GM12801 (cell line): ENCODE data around the gene NOS1AP.

Source experiments
- TF ChIP-seq, protein P1 (sequence below): IDR thresholded peaks from one replicate; pipeline ENCODE4 v1.5.1; 2011; ENCODE audit warnings: control low read depth; ENCODE audit not compliant: insufficient read length; ENCODE audit errors: extremely low read depth

The NOS1AP gene

DNA sequence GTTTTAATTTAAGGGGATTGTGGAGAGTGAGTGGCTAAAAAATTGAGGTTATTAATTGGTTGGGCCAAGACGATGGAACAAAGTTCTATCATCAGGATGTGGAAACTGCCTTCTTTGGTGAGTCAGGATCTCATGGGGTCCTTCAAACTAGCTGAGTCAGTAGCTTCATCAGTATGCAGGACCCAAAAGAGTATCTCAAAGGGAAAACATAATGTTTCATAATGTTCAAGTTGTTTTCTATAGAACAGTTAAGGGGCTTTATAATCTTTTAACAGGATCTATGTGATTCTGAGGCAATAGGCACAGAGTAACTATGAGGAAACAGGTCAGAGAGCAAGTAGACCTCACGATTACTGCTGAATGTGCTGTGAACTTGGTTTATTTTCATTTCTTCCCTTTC is 42.6 kb upstream of the NOS1AP start:
- TF ChIP-seq, protein P1, sequence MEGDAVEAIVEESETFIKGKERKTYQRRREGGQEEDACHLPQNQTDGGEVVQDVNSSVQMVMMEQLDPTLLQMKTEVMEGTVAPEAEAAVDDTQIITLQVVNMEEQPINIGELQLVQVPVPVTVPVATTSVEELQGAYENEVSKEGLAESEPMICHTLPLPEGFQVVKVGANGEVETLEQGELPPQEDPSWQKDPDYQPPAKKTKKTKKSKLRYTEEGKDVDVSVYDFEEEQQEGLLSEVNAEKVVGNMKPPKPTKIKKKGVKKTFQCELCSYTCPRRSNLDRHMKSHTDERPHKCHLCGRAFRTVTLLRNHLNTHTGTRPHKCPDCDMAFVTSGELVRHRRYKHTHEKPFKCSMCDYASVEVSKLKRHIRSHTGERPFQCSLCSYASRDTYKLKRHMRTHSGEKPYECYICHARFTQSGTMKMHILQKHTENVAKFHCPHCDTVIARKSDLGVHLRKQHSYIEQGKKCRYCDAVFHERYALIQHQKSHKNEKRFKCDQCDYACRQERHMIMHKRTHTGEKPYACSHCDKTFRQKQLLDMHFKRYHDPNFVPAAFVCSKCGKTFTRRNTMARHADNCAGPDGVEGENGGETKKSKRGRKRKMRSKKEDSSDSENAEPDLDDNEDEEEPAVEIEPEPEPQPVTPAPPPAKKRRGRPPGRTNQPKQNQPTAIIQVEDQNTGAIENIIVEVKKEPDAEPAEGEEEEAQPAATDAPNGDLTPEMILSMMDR = no peak

DNA sequence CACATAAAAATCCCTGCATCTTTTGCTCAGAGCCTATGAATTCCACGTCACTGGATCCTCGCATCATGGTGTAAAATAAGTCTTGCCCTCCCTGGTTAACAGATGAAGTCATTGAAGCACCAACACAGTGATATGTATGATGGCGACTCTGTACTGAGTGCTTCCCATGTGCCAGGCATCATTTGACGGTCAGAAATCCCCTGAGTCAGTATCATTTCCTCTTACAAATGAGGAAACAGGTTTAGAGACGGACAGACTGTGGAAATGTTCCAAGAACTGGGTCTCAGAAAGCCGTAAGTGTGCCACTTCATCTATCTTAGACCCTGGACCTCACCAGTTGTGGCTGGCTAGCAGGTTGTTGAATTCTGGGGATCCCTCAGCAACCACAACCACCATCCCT is 40.8 kb upstream of the NOS1AP start:
- TF ChIP-seq, protein P1 = no peak

DNA sequence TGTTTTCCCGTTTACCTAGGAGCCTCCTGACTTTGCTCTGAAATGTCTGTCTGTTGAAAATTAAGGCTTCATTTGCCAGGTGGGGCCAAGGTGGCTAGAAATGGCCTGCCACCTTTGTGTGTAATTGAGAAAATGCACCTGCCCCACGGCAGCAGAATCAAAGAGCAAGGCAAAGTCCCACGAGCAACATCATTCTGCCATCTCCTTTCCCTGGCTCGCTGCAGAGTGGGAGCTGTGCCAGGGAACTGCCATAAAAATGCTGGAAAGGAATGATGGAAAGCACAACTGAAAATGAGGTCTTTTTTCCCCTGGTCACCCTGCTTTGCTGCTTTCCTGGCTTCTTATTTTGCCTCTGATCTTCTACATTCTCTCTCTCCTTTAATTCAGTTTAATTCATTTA is 40.3 kb upstream of the NOS1AP start:
- TF ChIP-seq, protein P1 = no peak

DNA sequence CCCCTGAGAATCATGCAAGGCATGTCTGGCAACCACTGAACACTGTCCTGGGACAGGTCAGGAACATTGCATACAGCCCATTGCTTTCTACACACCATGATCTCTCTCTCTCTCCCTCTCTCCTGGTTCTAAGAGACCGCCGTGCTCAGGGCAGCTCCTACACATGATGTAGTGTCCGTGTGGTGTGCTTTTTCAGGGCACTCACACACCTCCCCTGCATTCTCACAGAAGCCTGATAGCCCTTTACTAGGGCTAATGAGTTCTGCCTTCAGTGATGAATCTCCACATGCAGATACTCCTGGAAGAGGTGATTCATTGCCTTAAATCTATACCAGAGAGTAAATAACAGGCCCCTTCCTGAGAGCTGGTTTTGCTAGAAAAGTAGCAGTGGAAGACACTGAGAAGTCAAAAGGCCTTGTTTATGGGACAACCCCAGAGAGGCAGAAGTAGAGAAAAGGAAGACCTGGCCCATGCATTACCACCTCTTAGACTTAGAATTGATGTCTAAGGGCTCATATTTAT is 38.7 kb upstream of the NOS1AP start:
- TF ChIP-seq, protein P1 = no peak

DNA sequence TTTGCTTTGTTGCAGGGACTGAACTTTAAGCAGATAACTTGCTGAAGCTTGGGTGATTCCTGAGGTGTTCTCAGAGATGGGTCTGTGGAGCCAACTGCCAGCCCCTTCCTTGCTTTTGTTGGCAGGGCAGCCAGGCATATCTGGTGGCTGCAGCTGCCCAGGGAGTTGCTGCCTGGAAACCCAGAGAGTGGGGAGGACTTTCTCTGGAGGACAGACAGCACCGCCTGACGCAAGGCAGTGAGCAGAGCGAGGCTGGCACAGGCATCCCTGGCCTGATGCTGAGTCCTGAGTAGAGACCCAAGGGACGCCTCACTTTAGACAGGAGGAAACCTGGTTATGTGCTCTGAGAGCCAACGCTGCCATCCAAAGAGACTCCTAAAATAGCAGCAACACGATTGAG is 36.1 kb upstream of the NOS1AP start:
- TF ChIP-seq, protein P1 = no peak

DNA sequence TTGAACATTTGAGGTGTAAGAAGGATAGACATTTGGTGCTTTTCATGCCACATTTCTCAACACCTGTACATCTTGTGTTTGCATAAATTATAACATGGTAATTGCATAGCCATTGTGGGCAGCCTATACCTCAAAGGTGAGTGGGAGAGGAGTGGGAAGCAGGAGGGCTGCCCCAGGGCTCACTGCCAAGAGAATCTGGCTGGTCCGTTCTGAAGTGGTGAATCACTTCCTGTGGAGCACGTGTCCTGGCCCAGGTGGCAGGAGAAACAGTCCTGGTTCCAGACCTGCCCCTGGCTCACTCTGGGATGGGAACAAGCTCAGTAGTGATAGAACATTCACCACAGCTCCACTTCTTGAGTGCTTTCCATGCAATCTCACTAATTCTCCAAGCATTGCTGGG is 34.2 kb upstream of the NOS1AP start:
- TF ChIP-seq, protein P1 = no peak

DNA sequence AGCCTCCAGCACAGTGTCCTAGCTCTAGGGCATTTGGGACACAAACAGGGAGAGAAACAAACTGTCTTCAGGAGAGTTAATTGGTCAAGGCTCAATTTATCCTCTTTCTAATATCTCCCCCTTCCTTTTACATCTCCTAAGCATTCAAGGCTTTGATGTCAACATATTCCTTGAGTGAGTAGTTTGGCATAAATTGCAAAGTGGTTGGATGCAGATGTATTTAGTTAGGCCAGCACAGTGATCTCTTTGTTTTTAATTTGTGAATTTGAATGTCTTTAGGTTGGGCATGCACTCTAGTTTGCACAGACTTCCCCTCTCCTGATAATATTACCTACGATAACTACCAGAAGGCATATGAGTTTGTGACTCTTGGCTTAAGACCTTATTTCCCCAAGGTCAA is 33.3 kb upstream of the NOS1AP start:
- TF ChIP-seq, protein P1 = no peak

DNA sequence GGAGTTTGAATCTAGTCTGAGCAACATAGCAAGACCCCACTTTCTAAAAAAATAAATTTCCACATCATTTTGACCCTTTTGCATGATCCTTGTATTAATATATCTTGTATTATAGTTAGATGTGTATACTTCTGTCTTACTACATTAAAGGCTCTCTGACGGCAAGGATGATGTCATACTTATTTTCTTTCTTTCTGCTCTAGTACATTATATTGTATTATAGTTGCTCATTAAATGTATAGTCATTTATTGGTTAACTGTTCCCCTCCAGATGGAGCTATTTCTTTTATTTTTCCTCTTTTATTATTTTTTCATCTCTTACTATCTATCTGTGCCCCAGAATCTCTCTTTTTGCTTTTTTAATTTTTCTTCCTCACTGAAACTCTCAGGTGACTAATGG is 30.9 kb upstream of the NOS1AP start:
- TF ChIP-seq, protein P1 = no peak
